OCI-M1 (cell line): Measurements from ENCODE around the gene PARP3.
A peak's percentile ranks its signal among the peaks of the same experiment; 100 is the strongest.

Source experiments
- DNase-seq: peaks from one replicate; lab custom pipeline; 2025; lab: John Stamatoyannopoulos, UW

PARP3 gene

GRCh38 chr3:51948016-51948580 lies 5.9 kb downstream of the PARP3 start:
- DNase-seq: no peak

GRCh38 chr3:51949121-51949520 lies 7.0 kb downstream of the PARP3 start:
- no peak for DNase-seq

- DNase-seq: no peak
These were observed 8.7 kb downstream of the PARP3 start for GRCh38 chr3:51950899-51951298.

- peak; percentile 27 for DNase-seq
These were observed 11.3 kb downstream of the PARP3 start for GRCh38 chr3:51953445-51953844.

- peak; percentile 35 for DNase-seq
These were observed 11.9 kb downstream of the PARP3 start for GRCh38 chr3:51954105-51954504.

GRCh38 chr3:51954713-51955112 lies 12.6 kb downstream of the PARP3 start:
- no peak for DNase-seq

GRCh38 chr3:51955175-51955892 lies 13.2 kb downstream of the PARP3 start, which contains the start of gene GPR62:
Gene GPR62 (plus strand): TSS chr3:51955381. CDS start chr3:51955653, 272 bp downstream.
- DNase-seq: no peak

- no peak for DNase-seq
These were observed 14.0 kb downstream of the PARP3 start for GRCh38 chr3:51955893-51956770.

- DNase-seq: no peak
These were observed 15.5 kb downstream of the PARP3 start for GRCh38 chr3:51957520-51958205.

- no peak for DNase-seq
These were observed 16.7 kb downstream of the PARP3 start for GRCh38 chr3:51958603-51959521.

GRCh38 chr3:51959651-51960050 lies 17.5 kb downstream of the PARP3 start:
- no peak for DNase-seq

- no peak for DNase-seq
These were observed 18.2 kb downstream of the PARP3 start for GRCh38 chr3:51960386-51960785.

GRCh38 chr3:51961011-51961410 lies 18.8 kb downstream of the PARP3 start:
- DNase-seq: no peak

GRCh38 chr3:51961602-51962569 lies 19.7 kb downstream of the PARP3 start:
- no peak for DNase-seq

GRCh38 chr3:51962854-51963530 lies 20.8 kb downstream of the PARP3 start:
- DNase-seq: no peak

- no peak for DNase-seq
These were observed 21.8 kb downstream of the PARP3 start for GRCh38 chr3:51963951-51964451.

- DNase-seq: no peak
These were observed 22.4 kb downstream of the PARP3 start for GRCh38 chr3:51964521-51964920.

GRCh38 chr3:51966016-51966415 lies 23.9 kb downstream of the PARP3 start:
- no peak for DNase-seq

GRCh38 chr3:51966486-51966885 lies 24.3 kb downstream of the PARP3 start:
- DNase-seq: no peak
